IMR-90 (cell line): ENCODE data around the gene PLCB2. TPM values are rescaled to one million over a fixed set of nuclear protein-coding genes. Genes with fewer than 3 reads are reported as not detected.

Source experiments
- ATAC-seq: fragments of 200-7000 bp; cut with Tn5 transposase; 2 replicates; pipeline ENCODE4 v1.9.1; 2020; ENCODE audit warnings: low read depth, mild to moderate bottlenecking, moderate library complexity
- BruUV-seq: library from RNA; stranded (reverse); fragments of 400-500 nt; replicated peaks from 2 replicates; lab custom pipeline; 2021; lab: Mats Ljungman, UMichigan
- CTCF ChIA-PET: fragments of 300-600 bp; formaldehyde crosslinking; extraction: SDS; loops from one replicate; lab custom pipeline; 2021; ENCODE audit warnings: antibody characterized with exemption; lab: Yijun Ruan, JAX
- POLR2A ChIA-PET: fragments of 300-600 bp; sonication (Branson Sonifier 250); formaldehyde crosslinking; loops from one replicate; lab custom pipeline; 2022; ENCODE audit warnings: antibody characterized with exemption; ENCODE audit not compliant: unreplicated experiment; lab: Charles Lee
- DNase-seq: peaks from one replicate; pipeline ENCODE4 v3.0.0; 2013
- H2AFZ ChIP-seq: replicated peaks from 2 replicates; pipeline ENCODE3; 2013; ENCODE audit warnings: low read length, mild to moderate bottlenecking; ENCODE audit not compliant: poor library complexity
- H2AK5ac ChIP-seq: 2 replicates; pipeline ENCODE4 v1.6.1; 2013; ENCODE audit warnings: low read depth, low read length, inconsistent platforms
- H2AK9ac ChIP-seq: replicated peaks from 2 replicates; pipeline ENCODE3; 2013; ENCODE audit warnings: mild to moderate bottlenecking, low read depth, low read length, moderate library complexity; ENCODE audit not compliant: poor library complexity
- H2BK120ac ChIP-seq: 2 replicates; pipeline ENCODE4 v1.6.1; 2013; ENCODE audit warnings: low read depth, low read length, inconsistent platforms
- H2BK15ac ChIP-seq: 3 replicates; pipeline ENCODE4 v1.6.1; 2013; ENCODE audit warnings: low read depth, low read length, inconsistent platforms
- H2BK20ac ChIP-seq: 2 replicates; pipeline ENCODE4 v1.6.1; 2013; ENCODE audit warnings: low read depth, mild to moderate bottlenecking, inconsistent platforms, low read length, moderate library complexity
- H2BK5ac ChIP-seq: 2 replicates; pipeline ENCODE4 v1.6.1; 2013; ENCODE audit warnings: mild to moderate bottlenecking, low read depth, low read length, inconsistent platforms; ENCODE audit not compliant: poor library complexity, severe bottlenecking
- H3K14ac ChIP-seq: replicated peaks from 2 replicates; pipeline ENCODE4 v1.6.1; 2013; ENCODE audit warnings: low read depth, low read length, inconsistent platforms
- H3K18ac ChIP-seq: 2 replicates; pipeline ENCODE4 v1.6.1; 2013; ENCODE audit warnings: low read depth, low read length, control low read depth
- H3K23ac ChIP-seq: 2 replicates; pipeline ENCODE4 v1.6.1; 2013; ENCODE audit warnings: low read depth, low read length, inconsistent platforms
- H3K27ac ChIP-seq: 2 replicates; pipeline ENCODE4 v1.5.1; 2013; ENCODE audit warnings: mild to moderate bottlenecking, control low read depth, low read length; ENCODE audit not compliant: insufficient read depth
- H3K27me3 ChIP-seq: 2 replicates; pipeline ENCODE4 v1.6.1; 2013; ENCODE audit warnings: low read length; ENCODE audit not compliant: control insufficient read depth, insufficient read depth
- H3K36me3 ChIP-seq: 2 replicates; pipeline ENCODE4 v1.6.1; 2013; ENCODE audit warnings: low read length, mixed read lengths; ENCODE audit not compliant: control insufficient read depth, insufficient read depth
- H3K4ac ChIP-seq: 2 replicates; pipeline ENCODE4 v1.6.1; 2013; ENCODE audit warnings: low read depth, low read length, inconsistent platforms
- H3K4me1 ChIP-seq: 2 replicates; pipeline ENCODE4 v1.6.1; 2013; ENCODE audit warnings: low read length, mixed read lengths; ENCODE audit not compliant: control insufficient read depth, insufficient read depth
- H3K4me2 ChIP-seq: 2 replicates; pipeline ENCODE4 v1.6.1; 2013; ENCODE audit warnings: low read depth, mild to moderate bottlenecking, control low read depth, low read length, moderate library complexity
- H3K4me3 ChIP-seq: 2 replicates; pipeline ENCODE4 v1.5.1; 2013; ENCODE audit warnings: low read depth, mild to moderate bottlenecking, control low read depth, low read length, moderate library complexity; ENCODE audit not compliant: insufficient read depth
- H3K56ac ChIP-seq: 2 replicates; pipeline ENCODE4 v1.6.1; 2013; ENCODE audit warnings: low read length, inconsistent platforms; ENCODE audit not compliant: insufficient read depth; ENCODE audit errors: extremely low read depth
- H3K79me1 ChIP-seq, 2 experiments: 2 replicates each; pipeline ENCODE4 v1.6.1; 2013; ENCODE audit warnings: low read length in 2 of 2, inconsistent platforms in 1 of 2, low read depth in 1 of 2
- H3K9ac ChIP-seq: 2 replicates; pipeline ENCODE4 v1.6.1; 2013; ENCODE audit warnings: low read depth, low read length, control low read depth
- H3K9me1 ChIP-seq: 2 replicates; pipeline ENCODE4 v1.6.1; 2013; ENCODE audit warnings: low read length, inconsistent platforms; ENCODE audit not compliant: insufficient read depth
- H3K9me3 ChIP-seq: 2 replicates; pipeline ENCODE4 v1.6.1; 2013; ENCODE audit warnings: low read length; ENCODE audit not compliant: control insufficient read depth, insufficient read depth
- H4K20me1 ChIP-seq: 2 replicates; pipeline ENCODE4 v1.6.1; 2013; ENCODE audit warnings: low read length, inconsistent platforms; ENCODE audit not compliant: insufficient read depth
- H4K5ac ChIP-seq: 2 replicates; pipeline ENCODE4 v1.6.1; 2013; ENCODE audit warnings: mild to moderate bottlenecking, low read depth, low read length, control low read depth
- H4K8ac ChIP-seq, 2 experiments: 2 replicates each; pipeline ENCODE4 v1.6.1; 2013; ENCODE audit warnings: low read depth in 2 of 2, low read length in 2 of 2, control low read depth in 1 of 2, inconsistent platforms in 1 of 2
- H4K91ac ChIP-seq: 2 replicates; pipeline ENCODE4 v1.6.1; 2013; ENCODE audit warnings: low read depth, low read length, inconsistent platforms; ENCODE audit not compliant: insufficient read depth
- CHD1 ChIP-seq: IDR thresholded peaks from 2 replicates; pipeline ENCODE4 v1.6.1; 2012; ENCODE audit warnings: low read depth, low read length, improper control_type of control experiment
- MAFK ChIP-seq: IDR thresholded peaks from 2 replicates; pipeline ENCODE4 v1.6.1; 2012; ENCODE audit warnings: low read depth, low read length, improper control_type of control experiment
- NFE2L2 ChIP-seq: fragments of 150-350 bp; IDR thresholded peaks from 2 replicates; pipeline ENCODE4 v1.6.1; 2016; ENCODE audit warnings: low read depth, mild to moderate bottlenecking, low read length
- WGBS, 2 experiments: methylation state at CpG; one replicate each; pipeline versions ENCODE4 v1.1.5 to v1.1.7; 2013; ENCODE audit warnings: missing lambda C conversion rate in 2 of 2; ENCODE audit not compliant: insufficient read length in 1 of 2; ENCODE audit errors: extremely low coverage in 2 of 2; 5-methylcytosine and 5-hydroxymethylcytosine counted together
- dilution Hi-C: fragments of 300-500 bp; cut with HindIII; formaldehyde crosslinking; loops from one replicate; pipeline ENCODE4 v1.14.3; 2018; ENCODE audit warnings: low sequenced_read_pairs; ENCODE audit not compliant: unreplicated experiment
- in situ Hi-C: fragments of 300-500 bp; cut with MboI; formaldehyde crosslinking; loops from 3 replicates; pipeline ENCODE4 v1.14.3; 2019; ENCODE audit warnings: low sequenced_read_pairs, inconsistent platforms, mixed read lengths
- intact Hi-C: fragments of 100-400 bp; cut with micrococcal nuclease; formaldehyde crosslinking; loops from 2 replicates; pipeline ENCODE4 v1.10.0; 2022
- polyA plus RNA-seq, 3 experiments: library from polyadenylated mRNA; depleted of rRNA; stranded (reverse); fragments of >200 nt; gene quantifications; 2 replicates each; pipeline ENCODE4 v1.2.3, GENCODE V29; 2012; ENCODE audit warnings: low replicate concordance in 1 of 3
- total RNA-seq: library from RNA; depleted of rRNA; stranded (reverse); fragments of >200 nt; gene quantifications from 2 replicates; pipeline ENCODE4 v1.2.3, GENCODE V29; 2012
- TF ChIP-seq, protein P1 (sequence below): fragments of 150-350 bp; IDR thresholded peaks from 2 replicates; pipeline ENCODE4 v1.6.1; 2016; ENCODE audit warnings: low read depth, mild to moderate bottlenecking, low read length, moderate library complexity, borderline replicate concordance

Gene PLCB2
- total and polyA plus RNA-seq, 2 of the 4 experiments (the other 2 are of a cell fraction), result 0.18 to 1.4 TPM

DNA sequence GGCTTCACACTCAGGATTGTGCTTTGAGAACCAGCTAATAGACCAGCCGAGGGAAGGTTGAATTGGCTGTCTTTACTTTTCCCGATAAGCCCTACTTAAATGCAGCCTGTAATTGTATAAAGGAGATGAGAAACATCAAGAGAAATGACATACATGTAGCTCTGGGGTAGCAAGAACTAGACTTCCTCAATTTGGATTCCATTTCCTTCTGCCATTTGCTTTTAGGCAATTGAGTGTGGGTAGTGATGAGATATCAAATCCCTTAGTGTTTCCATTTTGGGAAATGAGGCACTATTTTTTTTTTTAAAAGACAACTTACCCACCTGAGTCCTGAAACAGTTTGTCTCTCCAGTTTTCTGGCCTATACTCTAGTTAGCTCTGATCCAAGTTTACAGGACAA, 18.0 kb upstream of the PLCB2 start:
- Histone ChIP-seq H2AK9ac (no peak overlapping the region), H2BK5ac (peak overlapping the region; percentile 45), H4K20me1 (0 out of 2 replicates have a peak, but pooled peaks cover 12% of the 10 kb centered on the region), H3K4me1 (peaks cover 42% of the 10 kb centered on the region), H3K27ac (no peak overlapping the region), H4K5ac (peak overlapping the region; percentile 33; the same call in 1 of the 2 replicates), H3K27me3 (no peaks in the 10 kb centered on the region), H3K14ac (peak overlapping the region; percentile 69), H2AK5ac (peak overlapping the region; percentile 79; the same call in 1 of the 2 replicates), H3K18ac (peak overlapping the region; percentile 11; the same call in 1 of the 2 replicates), H2AFZ (no peak overlapping the region), H2BK15ac (peak overlapping the region; percentile 7; the same call in 1 of the 3 replicates), H3K79me1 (peaks cover 36 to 55% of the 10 kb centered on the region in 2 experiments), H3K4me3 (peak overlapping the region; percentile 89; the same call in 1 of the 2 replicates), H3K4me2 (peak overlapping the region; percentile 97), H3K9me1 (peaks cover 21% of the 10 kb centered on the region), H3K56ac (no peak overlapping the region), H3K9ac (peak overlapping the region; percentile 73; the same call in 1 of the 2 replicates), H3K23ac (peak overlapping the region; percentile 82), H3K4ac (peak overlapping the region; percentile 47), H2BK120ac (peak overlapping the region; percentile 2; the same call in 1 of the 2 replicates), H2BK20ac (no peak overlapping the region; the same call in 1 of the 2 replicates), H4K91ac (no peak overlapping the region), H3K36me3 (no peaks in the 10 kb centered on the region), H4K8ac (peak overlapping the region in 1 of 2 experiments; percentile 7; a peak in 2 of 4 replicates), H3K9me3 (no peaks in the 10 kb centered on the region)
- ChIA-PET POLR2A (no interaction called here), CTCF (interaction anchor here (0.6 to 1.7 kb wide), 4 partner anchors 12 to 47 kb away, joined by 3 to 5 read pairs (median 4); no protein-coding TSS in a partner anchor)
- no peak for TF ChIP-seq CHD1
- no peak for TF ChIP-seq MAFK
- no peak for TF ChIP-seq NFE2L2
- TF ChIP-seq, protein P1, sequence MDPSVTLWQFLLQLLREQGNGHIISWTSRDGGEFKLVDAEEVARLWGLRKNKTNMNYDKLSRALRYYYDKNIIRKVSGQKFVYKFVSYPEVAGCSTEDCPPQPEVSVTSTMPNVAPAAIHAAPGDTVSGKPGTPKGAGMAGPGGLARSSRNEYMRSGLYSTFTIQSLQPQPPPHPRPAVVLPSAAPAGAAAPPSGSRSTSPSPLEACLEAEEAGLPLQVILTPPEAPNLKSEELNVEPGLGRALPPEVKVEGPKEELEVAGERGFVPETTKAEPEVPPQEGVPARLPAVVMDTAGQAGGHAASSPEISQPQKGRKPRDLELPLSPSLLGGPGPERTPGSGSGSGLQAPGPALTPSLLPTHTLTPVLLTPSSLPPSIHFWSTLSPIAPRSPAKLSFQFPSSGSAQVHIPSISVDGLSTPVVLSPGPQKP, result no peak
- BruUV-seq, result TSS peak; percentile 74
- DNase-seq, result no peak
- in situ Hi-C loops (no loop called here), dilution Hi-C loops (no loop called here), intact Hi-C loops (loop anchor here (2.0 kb wide), 1 partner anchor 57 kb away; the partner anchor contains the start of gene KNSTRN)
- ATAC-seq, result no peak
- WGBS, 2 experiments, result no CpG with 5 or more reads among the region's 2 CpGs
